HepG2 (cell line): ENCODE measurements around the gene ARRDC3. TPM values are rescaled to one million over a fixed set of nuclear protein-coding genes. Genes with fewer than 3 reads are reported as not detected.

Source experiments
- FOXK2 ChIP-seq: fragments of 450-650 bp; IDR thresholded peaks from 2 replicates; pipeline ENCODE4 v1.6.1; 2016
- FOXO1 ChIP-seq: sonication (generic); formaldehyde crosslinking; IDR thresholded peaks from 2 replicates; pipeline ENCODE4 v1.4.0; 2020; ENCODE audit warnings: missing genetic modification reagents
- GPN1 ChIP-seq: sonication (generic); formaldehyde crosslinking; IDR thresholded peaks from 2 replicates; pipeline ENCODE4 v1.5.1; 2020; ENCODE audit warnings: missing genetic modification reagents, borderline replicate concordance
- GTF3A ChIP-seq: sonication (generic); formaldehyde crosslinking; conservative IDR thresholded peaks from 2 replicates; pipeline ENCODE4 v1.4.0; 2020; ENCODE audit warnings: mild to moderate bottlenecking, missing genetic modification reagents
- HMGXB4 ChIP-seq, 2 experiments: sonication (generic) in 1 of 2; formaldehyde crosslinking in 1 of 2; IDR thresholded peaks; 2 replicates each; pipeline versions ENCODE4 v1.4.0 to v1.6.1; 2018 to 2020; ENCODE audit warnings: missing genetic modification reagents in 2 of 2, borderline replicate concordance in 1 of 2, low read depth in 1 of 2, mild to moderate bottlenecking in 1 of 2, missing biosample characterization in 1 of 2
- JUN ChIP-seq: sonication (generic); formaldehyde crosslinking; IDR thresholded peaks from 2 replicates; pipeline ENCODE4 v1.4.0; 2020; ENCODE audit warnings: mild to moderate bottlenecking, missing genetic modification reagents
- MIXL1 ChIP-seq: IDR thresholded peaks from 2 replicates; pipeline ENCODE4 v1.6.1; 2016
- NAIF1 ChIP-seq: sonication (generic); formaldehyde crosslinking; IDR thresholded peaks from 2 replicates; pipeline ENCODE4 v1.5.0; 2020; ENCODE audit warnings: mild to moderate bottlenecking, missing genetic modification reagents, borderline replicate concordance
- NRL ChIP-seq: sonication (generic); formaldehyde crosslinking; IDR thresholded peaks from 2 replicates; pipeline ENCODE4 v1.5.0; 2020; ENCODE audit warnings: missing genetic modification reagents, mild to moderate bottlenecking, moderate library complexity, borderline replicate concordance
- PHB2 ChIP-seq: fragments of 450-650 bp; IDR thresholded peaks from 2 replicates; pipeline ENCODE4 v1.6.1; 2018; ENCODE audit not compliant: partially characterized antibody
- PREB ChIP-seq: sonication (generic); formaldehyde crosslinking; IDR thresholded peaks from 2 replicates; pipeline ENCODE4 v1.4.0; 2020; ENCODE audit warnings: missing genetic modification reagents
- PTBP1 ChIP-seq: fragments of 200-400 bp; formaldehyde crosslinking; IDR thresholded peaks from 2 replicates; pipeline ENCODE4 v1.6.1; 2018; ENCODE audit warnings: low read length, low read depth; ENCODE audit not compliant: poor library complexity, severe bottlenecking
- REXO4 ChIP-seq: sonication (generic); formaldehyde crosslinking; IDR thresholded peaks from 2 replicates; pipeline ENCODE4 v1.8.0; 2022; ENCODE audit warnings: missing genetic modification reagents, mild to moderate bottlenecking, borderline replicate concordance
- TBL1XR1 ChIP-seq: fragments of 150-350 bp; IDR thresholded peaks from 2 replicates; pipeline ENCODE4 v1.6.1; 2014; ENCODE audit warnings: borderline replicate concordance, low read length; ENCODE audit not compliant: partially characterized antibody
- ZBTB38 ChIP-seq: sonication (generic); formaldehyde crosslinking; IDR thresholded peaks from 2 replicates; pipeline ENCODE4 v1.5.1; 2020; ENCODE audit warnings: mild to moderate bottlenecking, missing genetic modification reagents
- ZHX2 ChIP-seq, 2 experiments: sonication (generic) in 1 of 2; formaldehyde crosslinking in 1 of 2; IDR thresholded peaks; 2 replicates each; pipeline versions ENCODE4 v1.6.1 to v1.9.0; 2014 to 2022; ENCODE audit warnings: antibody characterized with exemption in 1 of 2, borderline replicate concordance in 1 of 2, inconsistent platforms in 1 of 2, low read depth in 1 of 2, missing genetic modification reagents in 1 of 2
- ZMYM3 ChIP-seq: sonication (generic); formaldehyde crosslinking; IDR thresholded peaks from 2 replicates; pipeline ENCODE4 v1.5.1; 2020; ENCODE audit warnings: mild to moderate bottlenecking, missing genetic modification reagents
- ZNF17 ChIP-seq: sonication (generic); formaldehyde crosslinking; IDR thresholded peaks from 2 replicates; pipeline ENCODE4 v1.5.0; 2020; ENCODE audit warnings: mild to moderate bottlenecking, missing genetic modification reagents
- ZNF501 ChIP-seq: sonication (generic); formaldehyde crosslinking; IDR thresholded peaks from 2 replicates; pipeline ENCODE4 v1.5.1; 2020; ENCODE audit warnings: mild to moderate bottlenecking, moderate library complexity, missing genetic modification reagents
- ZNF83 ChIP-seq: sonication (generic); formaldehyde crosslinking; IDR thresholded peaks from 2 replicates; pipeline ENCODE4 v1.4.0; 2020; ENCODE audit warnings: missing genetic modification reagents, mild to moderate bottlenecking, borderline replicate concordance
- polyA plus RNA-seq, 8 experiments: library from polyadenylated mRNA; depleted of rRNA in 3 of 8; stranded (reverse) in 7 of 8; unstranded in 1 of 8; fragments of >200 nt; fragmentation: Illumina TruSeq in 4 of 8; extraction: Trizol in 4 of 8; gene quantifications; 2 replicates each; pipeline versions ENCODE4 v1.2.1 to v1.2.3, GENCODE V29; 2011 to 2016; ENCODE audit warnings: low read depth in 4 of 8, missing spikeins in 1 of 8, mixed read lengths in 1 of 8; ENCODE audit not compliant: insufficient read depth in 1 of 8
- total RNA-seq, 5 experiments: library from RNA; depleted of rRNA; stranded (reverse); fragments of >200 nt; fragmentation: Illumina TruSeq; extraction: Trizol; gene quantifications; 2 replicates each; pipeline ENCODE4 v1.2.3, GENCODE V29; 2016; ENCODE audit warnings: low read depth in 1 of 5

ARRDC3 gene
- total and polyA plus RNA-seq, 2 of the 13 experiments (the other 11 are each of a cell fraction or from before 2014, with no cell fraction given) = 3.4 to 24.4 TPM

- TF ChIP-seq GPN1 (no peak), PTBP1 (no peak), ZNF17 (CRISPR knock-in tag) (no peak), TBL1XR1 (no peak), JUN (0 out of 2 replicates have a peak, but pooled peaks have one; percentile 28), PHB2 (no peak), ZHX2 (IDR thresholded peaks at IDR 0.05; ENCODE audit: low read depth) (no peak), ZHX2 (CRISPR knock-in tag; IDR thresholded peaks at IDR 0.05; ENCODE audit: borderline replicate concordance) (no peak), FOXK2 (no peak), HMGXB4 (CRISPR knock-in tag; IDR thresholded peaks at IDR 0.05; ENCODE audit: borderline replicate concordance in 1 of 2, low read depth in 1 of 2) (peak; percentile 63 to 80), NRL (CRISPR knock-in tag) (no peak), MIXL1 (CRISPR knock-in tag) (no peak), ZNF83 (no peak), ZNF501 (CRISPR knock-in tag) (peak; percentile 34; the same call in 1 of the 2 replicates), REXO4 (CRISPR knock-in tag) (no peak), GTF3A (no peak), FOXO1 (CRISPR knock-in tag) (peak; percentile 65; the same call in 1 of the 2 replicates), ZMYM3 (CRISPR knock-in tag) (peak; percentile 41; the same call in 1 of the 2 replicates), NAIF1 (CRISPR knock-in tag) (peak; percentile 30; the same call in 1 of the 2 replicates), PREB (CRISPR knock-in tag) (no peak), ZBTB38 (CRISPR knock-in tag) (peak; percentile 38; the same call in 1 of the 2 replicates)
Measured at GRCh38 chr5:91383027-91383955, at the start of gene ARRDC3 (continued).
